Fibroblast of villous mesenchyme (primary cell): Measurements from ENCODE around the gene SGO2. TPM values are rescaled to one million over a fixed set of nuclear protein-coding genes. Genes with fewer than 3 reads are reported as not detected.

Experiments
- DNase-seq: peaks from one replicate; pipeline ENCODE4 v3.0.0-alpha.2; 2010; ENCODE audit warnings: low read depth
- H3K4me3 ChIP-seq: 2 replicates; pipeline ENCODE4 v1.5.1; 2011; ENCODE audit warnings: low read depth, mild to moderate bottlenecking, low read length
- total RNA-seq: library from RNA; depleted of rRNA; stranded (reverse); fragments of >200 nt; gene quantifications from 2 replicates; pipeline ENCODE4 v1.2.3, GENCODE V29; 2012
- TF ChIP-seq, protein P1 (sequence below): IDR thresholded peaks from 2 replicates; pipeline ENCODE4 v1.5.1; 2012; ENCODE audit warnings: low read depth, mild to moderate bottlenecking, low read length; ENCODE audit not compliant: insufficient read depth

Gene SGO2, protein sequence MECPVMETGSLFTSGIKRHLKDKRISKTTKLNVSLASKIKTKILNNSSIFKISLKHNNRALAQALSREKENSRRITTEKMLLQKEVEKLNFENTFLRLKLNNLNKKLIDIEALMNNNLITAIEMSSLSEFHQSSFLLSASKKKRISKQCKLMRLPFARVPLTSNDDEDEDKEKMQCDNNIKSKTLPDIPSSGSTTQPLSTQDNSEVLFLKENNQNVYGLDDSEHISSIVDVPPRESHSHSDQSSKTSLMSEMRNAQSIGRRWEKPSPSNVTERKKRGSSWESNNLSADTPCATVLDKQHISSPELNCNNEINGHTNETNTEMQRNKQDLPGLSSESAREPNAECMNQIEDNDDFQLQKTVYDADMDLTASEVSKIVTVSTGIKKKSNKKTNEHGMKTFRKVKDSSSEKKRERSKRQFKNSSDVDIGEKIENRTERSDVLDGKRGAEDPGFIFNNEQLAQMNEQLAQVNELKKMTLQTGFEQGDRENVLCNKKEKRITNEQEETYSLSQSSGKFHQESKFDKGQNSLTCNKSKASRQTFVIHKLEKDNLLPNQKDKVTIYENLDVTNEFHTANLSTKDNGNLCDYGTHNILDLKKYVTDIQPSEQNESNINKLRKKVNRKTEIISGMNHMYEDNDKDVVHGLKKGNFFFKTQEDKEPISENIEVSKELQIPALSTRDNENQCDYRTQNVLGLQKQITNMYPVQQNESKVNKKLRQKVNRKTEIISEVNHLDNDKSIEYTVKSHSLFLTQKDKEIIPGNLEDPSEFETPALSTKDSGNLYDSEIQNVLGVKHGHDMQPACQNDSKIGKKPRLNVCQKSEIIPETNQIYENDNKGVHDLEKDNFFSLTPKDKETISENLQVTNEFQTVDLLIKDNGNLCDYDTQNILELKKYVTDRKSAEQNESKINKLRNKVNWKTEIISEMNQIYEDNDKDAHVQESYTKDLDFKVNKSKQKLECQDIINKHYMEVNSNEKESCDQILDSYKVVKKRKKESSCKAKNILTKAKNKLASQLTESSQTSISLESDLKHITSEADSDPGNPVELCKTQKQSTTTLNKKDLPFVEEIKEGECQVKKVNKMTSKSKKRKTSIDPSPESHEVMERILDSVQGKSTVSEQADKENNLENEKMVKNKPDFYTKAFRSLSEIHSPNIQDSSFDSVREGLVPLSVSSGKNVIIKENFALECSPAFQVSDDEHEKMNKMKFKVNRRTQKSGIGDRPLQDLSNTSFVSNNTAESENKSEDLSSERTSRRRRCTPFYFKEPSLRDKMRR
- 5.8 and 12.1 TPM in 2 replicates for total RNA-seq

DNA sequence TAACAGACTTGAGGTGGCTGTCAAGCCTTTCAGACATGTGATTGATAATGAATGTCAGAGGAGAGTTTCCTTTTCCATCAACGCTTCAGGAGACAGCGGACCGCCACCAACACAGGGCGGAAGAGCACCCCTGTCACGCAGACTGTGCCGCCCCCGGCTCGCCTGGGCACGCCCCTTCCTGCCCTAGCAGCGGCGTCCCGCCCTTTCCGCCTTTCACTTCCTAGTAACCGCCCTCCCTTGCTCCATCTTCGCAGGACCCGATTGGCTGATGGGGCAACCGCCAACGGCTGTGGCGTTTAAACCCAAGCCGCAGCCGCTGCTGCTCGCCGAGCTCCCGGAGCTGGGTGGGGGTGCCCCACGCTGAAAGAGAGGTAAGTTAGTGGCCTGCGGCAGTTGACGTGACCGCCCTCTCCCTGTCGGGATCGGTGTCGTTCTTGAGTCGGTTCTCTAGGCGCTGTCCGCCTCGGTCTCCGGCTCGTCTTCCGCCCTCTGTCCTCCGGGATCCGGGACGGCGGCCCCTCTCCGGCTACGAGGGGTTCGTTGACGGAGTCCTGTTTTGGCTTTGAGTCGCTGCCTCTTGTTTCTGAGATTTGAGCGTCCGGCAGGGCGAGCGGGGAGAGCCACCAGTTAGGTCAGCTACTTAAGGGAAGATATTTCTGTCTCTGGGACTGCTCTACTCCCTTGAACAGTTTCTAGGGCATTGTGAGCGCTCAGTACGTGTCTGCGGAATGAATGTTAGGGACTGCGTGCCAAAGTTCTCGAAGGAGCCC is at the start of gene SGO2:
Gene SGO2, plus strand, starts transcription at position 326 of the 770 bp plus-strand sequence. CDS start 6,769 bp downstream, outside the sequence.
- TF ChIP-seq, protein P1, sequence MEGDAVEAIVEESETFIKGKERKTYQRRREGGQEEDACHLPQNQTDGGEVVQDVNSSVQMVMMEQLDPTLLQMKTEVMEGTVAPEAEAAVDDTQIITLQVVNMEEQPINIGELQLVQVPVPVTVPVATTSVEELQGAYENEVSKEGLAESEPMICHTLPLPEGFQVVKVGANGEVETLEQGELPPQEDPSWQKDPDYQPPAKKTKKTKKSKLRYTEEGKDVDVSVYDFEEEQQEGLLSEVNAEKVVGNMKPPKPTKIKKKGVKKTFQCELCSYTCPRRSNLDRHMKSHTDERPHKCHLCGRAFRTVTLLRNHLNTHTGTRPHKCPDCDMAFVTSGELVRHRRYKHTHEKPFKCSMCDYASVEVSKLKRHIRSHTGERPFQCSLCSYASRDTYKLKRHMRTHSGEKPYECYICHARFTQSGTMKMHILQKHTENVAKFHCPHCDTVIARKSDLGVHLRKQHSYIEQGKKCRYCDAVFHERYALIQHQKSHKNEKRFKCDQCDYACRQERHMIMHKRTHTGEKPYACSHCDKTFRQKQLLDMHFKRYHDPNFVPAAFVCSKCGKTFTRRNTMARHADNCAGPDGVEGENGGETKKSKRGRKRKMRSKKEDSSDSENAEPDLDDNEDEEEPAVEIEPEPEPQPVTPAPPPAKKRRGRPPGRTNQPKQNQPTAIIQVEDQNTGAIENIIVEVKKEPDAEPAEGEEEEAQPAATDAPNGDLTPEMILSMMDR = no peak
- H3K4me3 ChIP-seq = peak within 1 kb of the TSS; percentile 91
- DNase-seq = peak; percentile 92

GRCh38 chr2:200476836-200477235 is 49.2 kb upstream of the SGO2 start:
- no peak for DNase-seq
- H3K4me3 ChIP-seq = no peak overlapping the region
- TF ChIP-seq, protein P1 = no peak

DNA sequence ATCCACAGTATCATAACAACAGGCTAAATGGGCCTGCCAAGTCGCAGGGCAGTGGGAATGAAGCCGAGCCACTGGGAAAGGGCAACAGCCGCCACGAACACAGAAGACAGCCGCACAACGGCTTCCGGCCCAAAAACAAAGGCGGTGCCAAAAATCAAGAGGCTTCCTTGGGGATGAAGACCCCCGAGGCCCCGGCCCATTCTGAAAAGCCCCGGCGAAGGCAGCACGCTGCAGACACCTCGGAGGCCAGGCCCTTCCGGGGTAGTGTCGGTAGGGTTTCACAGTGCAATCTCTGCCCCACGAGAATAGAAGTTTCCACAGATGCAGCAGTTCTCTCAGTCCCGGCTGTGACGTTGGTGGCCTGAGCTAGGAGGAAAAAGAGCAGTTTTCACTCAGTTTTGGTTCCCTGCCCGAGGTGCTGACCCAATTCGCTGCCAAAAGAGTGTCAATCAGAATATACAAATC is 48.3 kb upstream of the SGO2 start:
- TF ChIP-seq, protein P1 = no peak
- DNase-seq = no peak
- no peak overlapping the region for H3K4me3 ChIP-seq

- TF ChIP-seq, protein P1 = no peak
- peak; percentile 77 for DNase-seq
- H3K4me3 ChIP-seq = no peak overlapping the region
Measured at GRCh38 chr2:200479692-200480265, 46.2 kb upstream of the SGO2 start.

DNA sequence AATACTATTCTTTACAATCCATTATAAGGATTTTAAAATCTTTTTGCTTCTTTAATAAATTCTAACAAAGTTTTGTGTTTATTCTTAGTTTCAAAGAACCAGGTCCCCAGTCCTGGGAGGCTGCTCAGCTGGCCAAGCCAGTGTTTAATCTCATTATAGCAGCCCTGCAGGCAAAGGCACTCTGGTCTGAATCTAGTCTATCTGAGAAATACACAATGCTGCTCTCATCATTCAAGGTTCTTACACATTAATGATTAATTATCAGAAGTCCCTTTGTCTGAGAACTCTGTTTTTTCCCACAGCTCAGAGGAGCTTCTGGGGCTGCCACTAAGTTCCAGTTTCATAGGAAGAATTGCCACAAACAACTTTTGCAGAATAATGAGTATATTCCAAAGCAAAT is 43.8 kb upstream of the SGO2 start:
- TF ChIP-seq, protein P1 = no peak
- DNase-seq = no peak

More for the DNA sequence above, 43.8 kb upstream of the SGO2 start:
- H3K4me3 ChIP-seq = no peak overlapping the region
